Prostate gland (tissue), 2 donors: ENCODE measurements around the gene RUNX2.

Source experiments
- POLR2A ChIP-seq: fragments of 450-650 bp; IDR thresholded peaks from one replicate; pipeline ENCODE4 v1.6.1; 2016; ENCODE audit warnings: antibody characterized with exemption, mild to moderate bottlenecking
- TF ChIP-seq, protein P1 (sequence below), 4 experiments: fragments of 200-600 bp in 2 of 4; fragments of 450-650 bp in 2 of 4; sonication (generic) in 2 of 4; IDR thresholded peaks; 1 replicate in 3 of 4; 2 replicates in 1 of 4; pipeline ENCODE4 v1.5.1; 2016 to 2019; ENCODE audit warnings: antibody characterized with exemption in 4 of 4, mild to moderate bottlenecking in 2 of 4, moderate library complexity in 2 of 4

DNA sequence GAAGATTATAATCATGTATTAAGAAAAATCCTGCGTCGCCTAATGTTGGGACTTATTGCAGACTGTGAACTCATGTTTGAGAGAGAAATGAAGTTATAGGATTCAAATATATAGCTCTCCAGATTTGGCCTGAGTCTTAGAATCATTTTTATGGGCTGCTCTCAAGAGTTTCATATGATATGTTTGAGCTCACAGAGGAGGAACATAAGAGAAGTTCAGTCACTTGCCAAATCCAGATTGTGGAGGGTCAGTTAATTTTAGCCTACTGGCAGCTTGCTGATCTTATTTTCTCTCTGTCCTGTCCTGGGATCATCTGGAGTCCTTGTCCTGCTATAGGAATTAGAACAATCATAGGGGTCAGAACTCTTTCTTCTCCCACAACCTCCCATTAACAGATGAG is 235.7 kb downstream of the RUNX2 start:
- TF ChIP-seq, protein P1, sequence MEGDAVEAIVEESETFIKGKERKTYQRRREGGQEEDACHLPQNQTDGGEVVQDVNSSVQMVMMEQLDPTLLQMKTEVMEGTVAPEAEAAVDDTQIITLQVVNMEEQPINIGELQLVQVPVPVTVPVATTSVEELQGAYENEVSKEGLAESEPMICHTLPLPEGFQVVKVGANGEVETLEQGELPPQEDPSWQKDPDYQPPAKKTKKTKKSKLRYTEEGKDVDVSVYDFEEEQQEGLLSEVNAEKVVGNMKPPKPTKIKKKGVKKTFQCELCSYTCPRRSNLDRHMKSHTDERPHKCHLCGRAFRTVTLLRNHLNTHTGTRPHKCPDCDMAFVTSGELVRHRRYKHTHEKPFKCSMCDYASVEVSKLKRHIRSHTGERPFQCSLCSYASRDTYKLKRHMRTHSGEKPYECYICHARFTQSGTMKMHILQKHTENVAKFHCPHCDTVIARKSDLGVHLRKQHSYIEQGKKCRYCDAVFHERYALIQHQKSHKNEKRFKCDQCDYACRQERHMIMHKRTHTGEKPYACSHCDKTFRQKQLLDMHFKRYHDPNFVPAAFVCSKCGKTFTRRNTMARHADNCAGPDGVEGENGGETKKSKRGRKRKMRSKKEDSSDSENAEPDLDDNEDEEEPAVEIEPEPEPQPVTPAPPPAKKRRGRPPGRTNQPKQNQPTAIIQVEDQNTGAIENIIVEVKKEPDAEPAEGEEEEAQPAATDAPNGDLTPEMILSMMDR (IDR thresholded peaks at IDR 0.05), result no peak
- no peak for TF ChIP-seq POLR2A
